HCT116 (cell line): ENCODE measurements around the gene CSK. TPM values are rescaled to one million over a fixed set of nuclear protein-coding genes. Genes with fewer than 3 reads are reported as not detected.

Source experiments
- ATAC-seq: fragments of 200-7000 bp; cut with Tn5 transposase; 2 replicates; pipeline ENCODE4 v1.9.1; 2020; ENCODE audit warnings: mild to moderate bottlenecking, moderate library complexity
- BruUV-seq: library from RNA; stranded (reverse); fragments of 400-500 nt; replicated peaks from 2 replicates; lab custom pipeline; 2021; lab: Mats Ljungman, UMichigan
- CTCF ChIA-PET: fragments of 300-600 bp; sonication (Branson Sonifier 250); formaldehyde crosslinking; loops from one replicate; lab custom pipeline; 2021; ENCODE audit warnings: antibody characterized with exemption; lab: Charles Lee
- POLR2A ChIA-PET: fragments of 300-600, 350-600 bp; sonication (Branson Sonifier 250); formaldehyde crosslinking; loops from one replicate; lab custom pipeline; 2021; ENCODE audit warnings: antibody characterized with exemption; lab: Charles Lee
- RAD21 ChIA-PET, 2 experiments: fragments of 300-600 bp; sonication (Branson Sonifier 250); formaldehyde crosslinking; loops; one replicate each; lab custom pipeline; 2023; ENCODE audit warnings: low total read pairs in 2 of 2; ENCODE audit not compliant: uncharacterized antibody in 2 of 2, unreplicated experiment in 2 of 2, low non-redundant PET in 1 of 2; lab: Charles Lee
- DNase-seq: peaks from one replicate; pipeline ENCODE4 v3.0.0-alpha.2; 2010; ENCODE audit warnings: low read depth, low spot score
- H2AFZ ChIP-seq: fragments of 200-600 bp; shearing (Covaris generic), sonication (generic); 2 replicates; pipeline ENCODE4 v1.6.1; 2017; ENCODE audit warnings: low read depth, mixed run types, mixed read lengths, antibody characterized with exemption, low read length; ENCODE audit not compliant: poor library complexity, severe bottlenecking
- H3K27ac ChIP-seq: 2 replicates; pipeline ENCODE4 v1.5.1; 2012; ENCODE audit warnings: low read depth, low read length
- H3K27me3 ChIP-seq: fragments of 200-600 bp; sonication (generic); 2 replicates; pipeline ENCODE4 v1.6.1; 2016; ENCODE audit warnings: mixed run types, low read length, mixed read lengths; ENCODE audit not compliant: insufficient read depth
- H3K36me3 ChIP-seq, 2 experiments: fragments of 200-500 bp in 1 of 2; fragments of 200-600 bp in 1 of 2; sonication (Bioruptor generic) in 1 of 2; sonication (generic) in 1 of 2; 2 replicates each; pipeline versions ENCODE4 v1.5.1 to v1.6.1; 2014 to 2016; ENCODE audit warnings: low read length in 2 of 2, inconsistent platforms in 1 of 2, mixed read lengths in 1 of 2, mixed run types in 1 of 2; ENCODE audit not compliant: insufficient read depth in 2 of 2, control insufficient read depth in 1 of 2
- H3K4me1 ChIP-seq, 2 experiments: fragments of 200-600 bp in 1 of 2; sonication (generic) in 1 of 2; 2 replicates each; pipeline versions ENCODE4 v1.5.1 to v1.6.1; 2012 to 2017; ENCODE audit warnings: low read length in 2 of 2, inconsistent platforms in 1 of 2, mild to moderate bottlenecking in 1 of 2, mixed read lengths in 1 of 2, mixed run types in 1 of 2, moderate library complexity in 1 of 2; ENCODE audit not compliant: insufficient read depth in 2 of 2, control insufficient read depth in 1 of 2
- H3K4me2 ChIP-seq: fragments of 200-600 bp; sonication (generic); 2 replicates; pipeline ENCODE4 v1.6.1; 2017; ENCODE audit warnings: mixed run types, low read length, mixed read lengths
- H3K4me3 ChIP-seq, 2 experiments: fragments of 200-600 bp in 1 of 2; sonication (generic) in 1 of 2; replicated peaks in 1 of 2; 2 replicates each; pipeline ENCODE4 v1.5.1; 2011 to 2016; ENCODE audit warnings: low read length in 2 of 2, control low read depth in 1 of 2, low read depth in 1 of 2, mild to moderate bottlenecking in 1 of 2, mixed read lengths in 1 of 2, mixed run types in 1 of 2
- H3K79me2 ChIP-seq: fragments of 200-600 bp; sonication (generic); 2 replicates; pipeline ENCODE4 v1.6.1; 2017; ENCODE audit warnings: mild to moderate bottlenecking, mixed run types, low read length, moderate library complexity, mixed read lengths; ENCODE audit not compliant: insufficient read depth
- H3K9ac ChIP-seq: fragments of 200-600 bp; sonication (generic); 2 replicates; pipeline ENCODE4 v1.6.1; 2016; ENCODE audit warnings: low read length, mixed read lengths
- H3K9me2 ChIP-seq: fragments of 200-600 bp; sonication (generic), shearing (Covaris generic); 2 replicates; pipeline ENCODE4 v1.6.1; 2017; ENCODE audit warnings: mixed run types, mild to moderate bottlenecking, moderate library complexity; ENCODE audit not compliant: insufficient read depth
- H3K9me3 ChIP-seq, 2 experiments: fragments of 200-500 bp in 1 of 2; fragments of 200-600 bp in 1 of 2; sonication (Bioruptor generic) in 1 of 2; sonication (generic) in 1 of 2; 2 replicates each; pipeline ENCODE4 v1.6.1; 2014 to 2017; ENCODE audit warnings: low read length in 2 of 2, mixed read lengths in 2 of 2, inconsistent platforms in 1 of 2, low read depth in 1 of 2, mild to moderate bottlenecking in 1 of 2, mixed run types in 1 of 2, moderate library complexity in 1 of 2; ENCODE audit not compliant: control insufficient read depth in 1 of 2, insufficient read depth in 1 of 2
- H4K20me1 ChIP-seq: fragments of 200-600 bp; sonication (generic), shearing (Covaris generic); 2 replicates; pipeline ENCODE4 v1.6.1; 2017; ENCODE audit warnings: mixed run types, mild to moderate bottlenecking, moderate library complexity; ENCODE audit not compliant: insufficient read depth
- EGR1 ChIP-seq: IDR thresholded peaks from 2 replicates; pipeline ENCODE4 v1.6.1; 2012; ENCODE audit warnings: low read depth
- ELF1 ChIP-seq: IDR thresholded peaks from 2 replicates; pipeline ENCODE4 v1.6.1; 2012; ENCODE audit warnings: low read depth, borderline replicate concordance
- EZH2 ChIP-seq: fragments of 200-600 bp; sonication (generic); IDR thresholded peaks from 2 replicates; pipeline ENCODE4 v1.6.1; 2017; ENCODE audit warnings: antibody characterized with exemption, mixed run types
- EZH2phosphoT487 ChIP-seq: fragments of 200-600 bp; IDR thresholded peaks from 2 replicates; pipeline ENCODE4 v1.6.1; 2018; ENCODE audit warnings: antibody characterized with exemption, borderline replicate concordance
- FOSL1 ChIP-seq: IDR thresholded peaks from 2 replicates; pipeline ENCODE4 v1.6.1; 2012; ENCODE audit warnings: low read depth
- JUND ChIP-seq: IDR thresholded peaks from 2 replicates; pipeline ENCODE4 v1.6.1; 2012
- MAX ChIP-seq: IDR thresholded peaks from 2 replicates; pipeline ENCODE4 v1.6.1; 2012
- POLR2A ChIP-seq: IDR thresholded peaks from 2 replicates; pipeline ENCODE4 v1.7.0; 2011; ENCODE audit warnings: borderline replicate concordance; ENCODE audit not compliant: insufficient read depth, insufficient read length; ENCODE audit errors: extremely low read depth
- POLR2AphosphoS5 ChIP-seq: IDR thresholded peaks from 2 replicates; pipeline ENCODE4 v1.6.1; 2011; ENCODE audit warnings: mild to moderate bottlenecking, low read depth, low read length, moderate library complexity
- REST ChIP-seq: IDR thresholded peaks from 2 replicates; pipeline ENCODE4 v1.6.1; 2012; ENCODE audit warnings: low read depth
- SIN3A ChIP-seq: IDR thresholded peaks from 2 replicates; pipeline ENCODE4 v1.6.1; 2012; ENCODE audit warnings: low read depth
- SP1 ChIP-seq: IDR thresholded peaks from 2 replicates; pipeline ENCODE4 v1.6.1; 2012; ENCODE audit warnings: low read depth
- SRF ChIP-seq: IDR thresholded peaks from 2 replicates; pipeline ENCODE4 v1.6.1; 2012; ENCODE audit warnings: low read depth
- TCF7L2 ChIP-seq: IDR thresholded peaks from 2 replicates; pipeline ENCODE4 v1.7.0; 2011; ENCODE audit warnings: borderline replicate concordance, inconsistent platforms; ENCODE audit not compliant: insufficient read depth, insufficient read length; ENCODE audit errors: extremely low read depth
- YY1 ChIP-seq: IDR thresholded peaks from 2 replicates; pipeline ENCODE4 v1.6.1; 2011; ENCODE audit warnings: low read length, low read depth, moderate library complexity, mild to moderate bottlenecking; ENCODE audit not compliant: insufficient replicate concordance; ENCODE audit errors: extremely low read depth
- ZFX ChIP-seq: fragments of 450-650 bp; IDR thresholded peaks from 2 replicates; pipeline ENCODE4 v1.6.1; 2017
- ZNF274 ChIP-seq: fragments of 200-500 bp; sonication (Bioruptor generic); IDR thresholded peaks from 2 replicates; pipeline ENCODE4 v1.6.1; 2014; ENCODE audit warnings: mild to moderate bottlenecking, low read depth, low read length, inconsistent platforms
- intact Hi-C: fragments of 100-400 bp; cut with micrococcal nuclease; formaldehyde crosslinking; loops from 2 replicates; pipeline ENCODE4 v1.10.0; 2022
- total RNA-seq: library from RNA; stranded (reverse); gene quantifications from one replicate; pipeline ENCODE4 v1.2.1, GENCODE V29; 2021; ENCODE audit not compliant: unreplicated experiment
- TF ChIP-seq, protein P1 (sequence below): IDR thresholded peaks from 2 replicates; pipeline ENCODE4 v1.6.1; 2012
- TF ChIP-seq, protein P2 (sequence below), 3 experiments: fragments of 200-600 bp in 1 of 3; sonication (generic) in 1 of 3; IDR thresholded peaks in 2 of 3; conservative IDR thresholded peaks in 1 of 3; 2 replicates each; pipeline ENCODE4 v1.5.1; 2012 to 2017; ENCODE audit warnings: low read depth in 2 of 3, low read length in 2 of 3, antibody characterized with exemption in 1 of 3, borderline replicate concordance in 1 of 3, control low read depth in 1 of 3, mild to moderate bottlenecking in 1 of 3, mixed read lengths in 1 of 3, mixed run types in 1 of 3, moderate library complexity in 1 of 3; ENCODE audit not compliant: insufficient read depth in 1 of 3

The CSK gene
- total RNA-seq, 1 experiment from 2014 or later: 72.2 TPM

DNA sequence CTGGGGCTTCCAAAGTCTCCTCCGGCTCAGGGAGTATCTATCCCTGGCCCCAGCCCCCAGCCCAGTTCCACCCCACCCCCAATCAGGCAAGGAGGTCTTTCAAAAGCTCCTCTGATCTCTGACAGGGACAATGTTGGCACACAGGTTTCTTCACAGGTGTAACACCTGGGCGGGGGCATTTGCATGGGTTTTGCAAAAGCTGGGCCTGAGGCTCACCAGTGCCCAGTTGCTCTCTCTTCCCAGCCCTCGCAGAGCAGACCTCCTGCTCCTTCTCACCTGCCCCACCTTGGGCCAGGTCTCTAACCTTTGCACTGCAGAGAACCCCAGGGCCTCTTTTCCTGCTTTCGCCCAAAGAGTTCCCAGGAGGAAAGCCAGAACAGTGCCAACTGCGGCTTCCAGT is 8.6 kb upstream of the CSK start:
- CTCF ChIA-PET: interaction anchor here (1.2 to 6.1 kb wide), 3 partner anchors 11 to 178 kb away, joined by 3 to 258 read pairs (median 88); no protein-coding TSS in a partner anchor
- RAD21 ChIA-PET: no interaction called here
- no peak for ATAC-seq
- H3K27ac ChIP-seq: no peak overlapping the region
- no peaks in the 10 kb centered on the region for H4K20me1 ChIP-seq
- H3K27me3 ChIP-seq: no peaks in the 10 kb centered on the region
- DNase-seq: no peak
- H2AFZ ChIP-seq: no peak overlapping the region
- BruUV-seq: no TSS peak
- H3K36me3 ChIP-seq: no peaks in the 10 kb centered on the region
- H3K9me2 ChIP-seq: no peaks in the 10 kb centered on the region
- H3K4me1 ChIP-seq: peaks cover 2 to 16% of the 10 kb centered on the region in 2 experiments; a peak in 3 of 4 replicates
- POLR2A ChIA-PET: no interaction called here
- intact Hi-C loops: no loop called here
- TF ChIP-seq POLR2A (no peak), SIN3A (no peak), SRF (no peak), FOSL1 (no peak), EZH2 (no peak), SP1 (no peak), TCF7L2 (no peak), ZNF274 (no peak), JUND (no peak), EZH2phosphoT487 (no peak), ELF1 (no peak), MAX (no peak), POLR2AphosphoS5 (no peak), REST (no peak), ZFX (no peak), YY1 (no peak), EGR1 (no peak)
- TF ChIP-seq, protein P1, sequence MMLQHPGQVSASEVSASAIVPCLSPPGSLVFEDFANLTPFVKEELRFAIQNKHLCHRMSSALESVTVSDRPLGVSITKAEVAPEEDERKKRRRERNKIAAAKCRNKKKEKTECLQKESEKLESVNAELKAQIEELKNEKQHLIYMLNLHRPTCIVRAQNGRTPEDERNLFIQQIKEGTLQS: no peak
- TF ChIP-seq, protein P2, sequence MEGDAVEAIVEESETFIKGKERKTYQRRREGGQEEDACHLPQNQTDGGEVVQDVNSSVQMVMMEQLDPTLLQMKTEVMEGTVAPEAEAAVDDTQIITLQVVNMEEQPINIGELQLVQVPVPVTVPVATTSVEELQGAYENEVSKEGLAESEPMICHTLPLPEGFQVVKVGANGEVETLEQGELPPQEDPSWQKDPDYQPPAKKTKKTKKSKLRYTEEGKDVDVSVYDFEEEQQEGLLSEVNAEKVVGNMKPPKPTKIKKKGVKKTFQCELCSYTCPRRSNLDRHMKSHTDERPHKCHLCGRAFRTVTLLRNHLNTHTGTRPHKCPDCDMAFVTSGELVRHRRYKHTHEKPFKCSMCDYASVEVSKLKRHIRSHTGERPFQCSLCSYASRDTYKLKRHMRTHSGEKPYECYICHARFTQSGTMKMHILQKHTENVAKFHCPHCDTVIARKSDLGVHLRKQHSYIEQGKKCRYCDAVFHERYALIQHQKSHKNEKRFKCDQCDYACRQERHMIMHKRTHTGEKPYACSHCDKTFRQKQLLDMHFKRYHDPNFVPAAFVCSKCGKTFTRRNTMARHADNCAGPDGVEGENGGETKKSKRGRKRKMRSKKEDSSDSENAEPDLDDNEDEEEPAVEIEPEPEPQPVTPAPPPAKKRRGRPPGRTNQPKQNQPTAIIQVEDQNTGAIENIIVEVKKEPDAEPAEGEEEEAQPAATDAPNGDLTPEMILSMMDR (IDR thresholded peaks at IDR 0.05 in 2 of 3, conservative IDR thresholded peaks at IDR 0.05 in 1 of 3; ENCODE audit: borderline replicate concordance in 1 of 3, insufficient read depth in 1 of 3, low read depth in 2 of 3, low read length in 2 of 3): no peak
- TF ChIP-seq, all 23 proteins: peak for 0
- Histone ChIP-seq H3K79me2 (no peaks in the 10 kb centered on the region), H3K9me3 (no peaks in the 10 kb centered on the region), H3K4me3 (no peak overlapping the region), H3K4me2 (no peak overlapping the region), H3K9ac (no peak overlapping the region)
